DND-41 (cell line): ENCODE measurements around the gene MCTP1.

Experiments
- ATAC-seq: fragments of 200-7000 bp; cut with Tn5 transposase; 3 replicates; pipeline ENCODE4 v1.9.1; 2021; ENCODE audit warnings: low read depth; ENCODE audit not compliant: insufficient read depth
- DNase-seq: peaks from one replicate; pipeline ENCODE4 v3.0.0-alpha.2; 2020
- H2AFZ ChIP-seq: 2 replicates; pipeline ENCODE4 v1.6.0; 2012; ENCODE audit warnings: low read depth, low read length
- H3K27ac ChIP-seq: 2 replicates; pipeline ENCODE4 v1.5.1; 2012; ENCODE audit warnings: low read length, inconsistent platforms
- H3K27me3 ChIP-seq: fragments of 200-600 bp; sonication (generic); 2 replicates; pipeline ENCODE4 v1.6.0; 2012; ENCODE audit warnings: low read length, mild to moderate bottlenecking, inconsistent platforms; ENCODE audit not compliant: insufficient read depth, poor library complexity
- H3K36me3 ChIP-seq: 2 replicates; pipeline ENCODE4 v1.5.1; 2012; ENCODE audit warnings: low read length, inconsistent platforms; ENCODE audit not compliant: insufficient read depth
- H3K4me1 ChIP-seq: 2 replicates; pipeline ENCODE4 v1.5.1; 2012; ENCODE audit warnings: mild to moderate bottlenecking, low read length; ENCODE audit not compliant: insufficient read depth
- H3K4me2 ChIP-seq: 2 replicates; pipeline ENCODE4 v1.6.0; 2012; ENCODE audit warnings: mild to moderate bottlenecking, moderate library complexity, low read length, inconsistent platforms; ENCODE audit not compliant: insufficient read depth
- H3K4me3 ChIP-seq, 2 experiments: fragments of 200-600 bp in 1 of 2; shearing (Covaris generic) in 1 of 2; 2 replicates each; pipeline ENCODE4 v1.5.1; 2012 to 2016; ENCODE audit warnings: inconsistent platforms in 2 of 2, low read length in 2 of 2, mild to moderate bottlenecking in 2 of 2, low read depth in 1 of 2, moderate library complexity in 1 of 2
- H3K79me2 ChIP-seq: 2 replicates; pipeline ENCODE4 v1.6.0; 2012; ENCODE audit warnings: low read length, inconsistent platforms; ENCODE audit not compliant: insufficient read depth
- H3K9ac ChIP-seq: 2 replicates; pipeline ENCODE4 v1.6.0; 2012; ENCODE audit warnings: low read depth, mild to moderate bottlenecking, inconsistent platforms, low read length, moderate library complexity
- H3K9me3 ChIP-seq: 2 replicates; pipeline ENCODE4 v1.5.1; 2012; ENCODE audit warnings: low read length, moderate library complexity, mild to moderate bottlenecking, inconsistent platforms; ENCODE audit not compliant: insufficient read depth, severe bottlenecking
- H4K20me1 ChIP-seq: 2 replicates; pipeline ENCODE4 v1.6.0; 2012; ENCODE audit warnings: low read length; ENCODE audit not compliant: insufficient read depth
- EZH2 ChIP-seq: IDR thresholded peaks from 3 replicates; pipeline ENCODE4 v1.6.1; 2012; ENCODE audit warnings: borderline replicate concordance, low read depth, mild to moderate bottlenecking, moderate library complexity, low read length, inconsistent platforms; ENCODE audit not compliant: severe bottlenecking
- TF ChIP-seq, protein P1 (sequence below): IDR thresholded peaks from 2 replicates; pipeline ENCODE4 v1.5.1; 2012; ENCODE audit warnings: borderline replicate concordance, low read length, moderate library complexity, mild to moderate bottlenecking; ENCODE audit not compliant: poor library complexity, severe bottlenecking; ENCODE audit errors: extremely low read depth

The MCTP1 gene

DNA sequence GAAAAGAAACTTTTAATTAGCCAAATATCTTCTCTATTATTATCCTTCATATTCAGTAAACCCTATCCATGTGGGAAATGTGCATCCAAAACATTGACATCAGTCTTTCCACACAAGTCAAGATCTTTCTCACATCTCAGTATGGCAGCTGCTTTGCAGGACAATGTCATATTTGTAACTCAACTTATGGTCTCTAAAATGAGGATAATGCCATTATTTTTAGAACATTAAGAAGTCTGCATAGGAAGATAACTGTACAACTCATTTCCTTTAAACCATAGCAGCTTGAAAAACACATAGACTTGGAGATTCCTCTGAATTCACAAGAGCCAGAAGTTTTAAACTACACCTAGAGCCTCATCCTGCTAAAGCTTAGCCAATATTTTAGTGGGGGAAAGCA is 43.7 kb downstream of the MCTP1 start:
- no peaks in the 10 kb centered on the region for H3K4me1 ChIP-seq
- no peaks in the 10 kb centered on the region for H3K9me3 ChIP-seq
- DNase-seq (no peak), ATAC-seq (no peak)
- H3K27me3 ChIP-seq, result peaks cover 7% of the 10 kb centered on the region
- no peaks in the 10 kb centered on the region for H3K36me3 ChIP-seq
- H3K9ac ChIP-seq, result no peak overlapping the region
- H3K27ac ChIP-seq, result no peak overlapping the region
- TF ChIP-seq EZH2, result no peak
- TF ChIP-seq, protein P1, sequence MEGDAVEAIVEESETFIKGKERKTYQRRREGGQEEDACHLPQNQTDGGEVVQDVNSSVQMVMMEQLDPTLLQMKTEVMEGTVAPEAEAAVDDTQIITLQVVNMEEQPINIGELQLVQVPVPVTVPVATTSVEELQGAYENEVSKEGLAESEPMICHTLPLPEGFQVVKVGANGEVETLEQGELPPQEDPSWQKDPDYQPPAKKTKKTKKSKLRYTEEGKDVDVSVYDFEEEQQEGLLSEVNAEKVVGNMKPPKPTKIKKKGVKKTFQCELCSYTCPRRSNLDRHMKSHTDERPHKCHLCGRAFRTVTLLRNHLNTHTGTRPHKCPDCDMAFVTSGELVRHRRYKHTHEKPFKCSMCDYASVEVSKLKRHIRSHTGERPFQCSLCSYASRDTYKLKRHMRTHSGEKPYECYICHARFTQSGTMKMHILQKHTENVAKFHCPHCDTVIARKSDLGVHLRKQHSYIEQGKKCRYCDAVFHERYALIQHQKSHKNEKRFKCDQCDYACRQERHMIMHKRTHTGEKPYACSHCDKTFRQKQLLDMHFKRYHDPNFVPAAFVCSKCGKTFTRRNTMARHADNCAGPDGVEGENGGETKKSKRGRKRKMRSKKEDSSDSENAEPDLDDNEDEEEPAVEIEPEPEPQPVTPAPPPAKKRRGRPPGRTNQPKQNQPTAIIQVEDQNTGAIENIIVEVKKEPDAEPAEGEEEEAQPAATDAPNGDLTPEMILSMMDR, result no peak
- H3K4me2 ChIP-seq, result no peak overlapping the region
- H3K79me2 ChIP-seq, result no peaks in the 10 kb centered on the region
- H3K4me3 ChIP-seq, result no peak overlapping the region
- no peak overlapping the region for H2AFZ ChIP-seq
- no peaks in the 10 kb centered on the region for H4K20me1 ChIP-seq

- no peaks in the 10 kb centered on the region for H3K9me3 ChIP-seq
- no peaks in the 10 kb centered on the region for H3K4me1 ChIP-seq
- no peak for DNase-seq
- H3K27me3 ChIP-seq, result peaks cover 7% of the 10 kb centered on the region
- H3K9ac ChIP-seq, result no peak overlapping the region
- no peaks in the 10 kb centered on the region for H4K20me1 ChIP-seq
- no peak overlapping the region for H2AFZ ChIP-seq
- H3K4me3 ChIP-seq, result no peak overlapping the region
- TF ChIP-seq, protein P1, result peak; percentile 44
- TF ChIP-seq EZH2, result no peak
- H3K27ac ChIP-seq, result no peak overlapping the region
- no peaks in the 10 kb centered on the region for H3K36me3 ChIP-seq
- H3K79me2 ChIP-seq, result no peaks in the 10 kb centered on the region
- no peak for ATAC-seq
- H3K4me2 ChIP-seq, result no peak overlapping the region
These were observed 46.2 kb downstream of the MCTP1 start for GRCh38 chr5:95238560-95239325.

GRCh38 chr5:95237324-95237723 is 47.6 kb downstream of the MCTP1 start:
- ATAC-seq, result no peak
- H3K9ac ChIP-seq, result no peak overlapping the region
- no peaks in the 10 kb centered on the region for H4K20me1 ChIP-seq
- no peaks in the 10 kb centered on the region for H3K36me3 ChIP-seq
- H3K4me2 ChIP-seq, result no peak overlapping the region
- no peaks in the 10 kb centered on the region for H3K9me3 ChIP-seq
- no peaks in the 10 kb centered on the region for H3K4me1 ChIP-seq
- H3K27me3 ChIP-seq, result peaks cover 7% of the 10 kb centered on the region
- TF ChIP-seq, protein P1, result peak; percentile 11
- TF ChIP-seq EZH2, result no peak
- no peak overlapping the region for H2AFZ ChIP-seq
- H3K27ac ChIP-seq, result no peak overlapping the region
- DNase-seq, result no peak
- H3K79me2 ChIP-seq, result no peaks in the 10 kb centered on the region
- H3K4me3 ChIP-seq, result no peak overlapping the region
